22Rv1 (cell line): Measurements from ENCODE around the gene LAMA5.

Experiments
- CTCF ChIP-seq: fragments of 450-650 bp; IDR thresholded peaks from 2 replicates; pipeline ENCODE4 v1.5.1; 2017; ENCODE audit warnings: mild to moderate bottlenecking
- ZFX ChIP-seq: fragments of 450-650 bp; IDR thresholded peaks from 2 replicates; pipeline ENCODE4 v1.6.1; 2017; ENCODE audit warnings: antibody characterized with exemption, borderline replicate concordance

GRCh38 chr20:62366370-62367135 lies 559 bp downstream of the LAMA5 start:
- no peak for TF ChIP-seq CTCF
- TF ChIP-seq ZFX: no peak
